Panc1 (cell line): ENCODE data around the gene GNAQ. TPM values are rescaled to one million over a fixed set of nuclear protein-coding genes. Genes with fewer than 3 reads are reported as not detected.

Experiments
- ATAC-seq: fragments of 200-7000 bp; cut with Tn5 transposase; 2 replicates; pipeline ENCODE4 v1.9.1; 2020; ENCODE audit warnings: mild to moderate bottlenecking, moderate library complexity
- BruUV-seq: library from RNA; stranded (reverse); fragments of 400-500 nt; replicated peaks from 2 replicates; lab custom pipeline; 2021; lab: Mats Ljungman, UMichigan
- CTCF ChIA-PET: fragments of 300-600 bp; sonication (Branson Sonifier 250); formaldehyde crosslinking; loops from one replicate; lab custom pipeline; 2022; ENCODE audit warnings: antibody characterized with exemption; lab: Charles Lee
- POLR2A ChIA-PET: fragments of 300-600 bp; sonication (Branson Sonifier 250); formaldehyde crosslinking; loops from one replicate; lab custom pipeline; 2022; ENCODE audit warnings: antibody characterized with exemption; lab: Charles Lee
- DNase-seq: peaks from one replicate; pipeline ENCODE4 v3.0.0-alpha.2; 2010; ENCODE audit warnings: low read depth, low spot score
- H3K27ac ChIP-seq: 2 replicates; pipeline ENCODE4 v1.5.1; 2011; ENCODE audit warnings: mild to moderate bottlenecking, low read length, inconsistent platforms
- H3K27me3 ChIP-seq: fragments of 200-500 bp; sonication (Bioruptor generic); 2 replicates; pipeline ENCODE4 v1.6.0; 2014; ENCODE audit warnings: low read length, inconsistent platforms; ENCODE audit not compliant: control insufficient read depth, insufficient read depth
- H3K36me3 ChIP-seq: fragments of 200-500 bp; sonication (Bioruptor generic); 2 replicates; pipeline ENCODE4 v1.5.1; 2014; ENCODE audit warnings: inconsistent platforms, mild to moderate bottlenecking, low read length, moderate library complexity; ENCODE audit not compliant: control insufficient read depth, insufficient read depth
- H3K4me1 ChIP-seq: 2 replicates; pipeline ENCODE4 v1.5.1; 2011; ENCODE audit warnings: inconsistent platforms, mild to moderate bottlenecking, low read length, moderate library complexity; ENCODE audit not compliant: control insufficient read depth, insufficient read depth
- H3K4me3 ChIP-seq, 2 experiments: 2 replicates each; pipeline ENCODE4 v1.5.1; 2011 to 2012; ENCODE audit warnings: low read depth in 2 of 2, low read length in 2 of 2, mild to moderate bottlenecking in 2 of 2, inconsistent platforms in 1 of 2, moderate library complexity in 1 of 2
- H3K9me3 ChIP-seq: fragments of 200-500 bp; sonication (Bioruptor generic); 2 replicates; pipeline ENCODE4 v1.5.1; 2014; ENCODE audit warnings: low read depth, mild to moderate bottlenecking, inconsistent platforms, low read length, moderate library complexity; ENCODE audit not compliant: control insufficient read depth, insufficient read depth
- CTCF ChIP-seq: fragments of 450-650 bp; IDR thresholded peaks from 2 replicates; pipeline ENCODE4 v1.5.1; 2017; ENCODE audit warnings: mild to moderate bottlenecking
- POLR2AphosphoS5 ChIP-seq: IDR thresholded peaks from 2 replicates; pipeline ENCODE4 v1.6.1; 2012; ENCODE audit warnings: mild to moderate bottlenecking, low read depth, low read length, moderate library complexity
- REST ChIP-seq, 2 experiments: IDR thresholded peaks; 2 replicates each; pipeline ENCODE4 v1.6.1; 2011 to 2012; ENCODE audit warnings: low read depth in 2 of 2, control low read depth in 1 of 2, low read length in 1 of 2, mild to moderate bottlenecking in 1 of 2, moderate library complexity in 1 of 2; ENCODE audit not compliant: insufficient read depth in 1 of 2
- SIN3A ChIP-seq: IDR thresholded peaks from 2 replicates; pipeline ENCODE4 v1.6.1; 2012; ENCODE audit warnings: low read depth, mild to moderate bottlenecking, low read length, moderate library complexity, borderline replicate concordance; ENCODE audit not compliant: insufficient read depth
- TCF7L2 ChIP-seq: IDR thresholded peaks from 2 replicates; pipeline ENCODE4 v1.6.1; 2011; ENCODE audit warnings: mild to moderate bottlenecking, low read depth, low read length, inconsistent platforms
- in situ Hi-C: cut with HindIII; loops from 2 replicates; pipeline ENCODE4 v1.10.0; 2016; ENCODE audit warnings: low sequenced_read_pairs, low pct_unique_long_range_greater_than_20kb
- intact Hi-C: fragments of 100-400 bp; cut with micrococcal nuclease; formaldehyde crosslinking; loops from one replicate; pipeline ENCODE4 v1.10.0; 2022; ENCODE audit not compliant: unreplicated experiment
- total RNA-seq: library from RNA; stranded (reverse); gene quantifications from one replicate; pipeline ENCODE4 v1.2.1, GENCODE V29; 2021; ENCODE audit not compliant: unreplicated experiment

Gene GNAQ
- total RNA-seq, 1 experiment from 2014 or later: 34.5 TPM

DNA sequence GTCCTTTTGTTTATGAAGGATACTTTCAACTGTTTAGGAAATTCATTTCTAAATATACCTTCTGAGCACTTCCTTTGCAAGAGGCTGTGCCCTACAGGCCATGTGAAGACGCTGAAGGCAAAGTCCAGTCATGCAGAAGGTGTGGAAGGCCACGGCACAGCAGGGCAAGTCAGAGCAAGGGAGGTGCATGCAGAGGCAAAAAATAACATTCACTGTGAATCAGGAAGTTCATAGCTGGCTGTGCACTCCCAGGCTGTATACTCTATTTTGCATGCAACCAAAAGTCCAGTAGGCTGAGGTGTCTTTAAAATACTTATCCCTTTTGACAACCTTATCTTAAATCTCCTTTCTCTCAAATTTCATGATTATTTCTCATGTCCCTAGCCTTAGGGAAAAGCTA is 50.3 kb downstream of the GNAQ start:
- no peaks in the 10 kb centered on the region for H3K9me3 ChIP-seq
- in situ Hi-C loops: no loop called here
- H3K36me3 ChIP-seq: no peaks in the 10 kb centered on the region
- POLR2A ChIA-PET: no interaction called here
- intact Hi-C loops: no loop called here
- no TSS peak for BruUV-seq
- no peaks in the 10 kb centered on the region for H3K27me3 ChIP-seq
- H3K4me1 ChIP-seq: no peaks in the 10 kb centered on the region; the same call in 1 of the 2 replicates
- no peak overlapping the region for H3K4me3 ChIP-seq
- no peak overlapping the region for H3K27ac ChIP-seq
- ATAC-seq (no peak; the same call in 1 of the 2 replicates), DNase-seq (no peak)
- TF ChIP-seq CTCF: no peak
- no peak for TF ChIP-seq TCF7L2
- no peak for TF ChIP-seq REST (IDR thresholded peaks at IDR 0.05; ENCODE audit: insufficient read depth in 1 of 2, low read depth in 2 of 2, low read length in 1 of 2)
- TF ChIP-seq POLR2AphosphoS5: no peak
- no peak for TF ChIP-seq SIN3A
- CTCF ChIA-PET: no interaction called here

GRCh38 chr9:77980622-77981021 is 51.0 kb downstream of the GNAQ start:
- H3K36me3 ChIP-seq: no peaks in the 10 kb centered on the region
- ChIA-PET CTCF (no interaction called here), POLR2A (no interaction called here)
- H3K27me3 ChIP-seq: no peaks in the 10 kb centered on the region
- in situ Hi-C loops (no loop called here), intact Hi-C loops (no loop called here)
- DNase-seq (no peak), ATAC-seq (no peak)
- H3K4me1 ChIP-seq: no peaks in the 10 kb centered on the region; the same call in 1 of the 2 replicates
- H3K9me3 ChIP-seq: no peaks in the 10 kb centered on the region
- H3K27ac ChIP-seq: no peak overlapping the region
- TF ChIP-seq SIN3A (no peak), POLR2AphosphoS5 (no peak), TCF7L2 (no peak), REST (IDR thresholded peaks at IDR 0.05; ENCODE audit: insufficient read depth in 1 of 2, low read depth in 2 of 2, low read length in 1 of 2) (no peak), CTCF (no peak)
- no peak overlapping the region for H3K4me3 ChIP-seq
- no TSS peak for BruUV-seq
